Stomach (tissue), 9 donors: ENCODE data around the gene LRP11. TPM values are rescaled to one million over a fixed set of nuclear protein-coding genes. Genes with fewer than 3 reads are reported as not detected.

ENCODE experiments used
- DNase-seq, 2 donors: peaks; one replicate each; pipeline versions ENCODE4 v3.0.0 to v3.0.0-alpha.2; 2013 to 2019
- H3K27ac ChIP-seq, 5 donors: fragments of 200-600 bp in 4 of 5; sonication (generic) in 4 of 5; one replicate each; pipeline ENCODE4 v1.5.1; 2013 to 2019; ENCODE audit warnings: mild to moderate bottlenecking in 1 of 5, moderate library complexity in 1 of 5
- H3K27me3 ChIP-seq, 3 donors: fragments of 200-600 bp; sonication (generic); one replicate each; pipeline ENCODE4 v1.5.1; 2017 to 2019; ENCODE audit warnings: mixed run types in 1 of 3
- H3K36me3 ChIP-seq, 4 donors: fragments of 200-600 bp; sonication (generic); 1 replicate in 3 of 4; 2 replicates in 1 of 4; pipeline ENCODE4 v1.5.1; 2016 to 2019
- H3K4me1 ChIP-seq, 4 donors: fragments of 200-600 bp; sonication (generic); one replicate each; pipeline ENCODE4 v1.5.1; 2016 to 2019
- H3K4me3 ChIP-seq, 4 donors: fragments of 200-600 bp; sonication (generic) in 3 of 4; one replicate each; pipeline ENCODE4 v1.5.1; 2016 to 2019; ENCODE audit warnings: mild to moderate bottlenecking in 1 of 4
- H3K9me3 ChIP-seq, 4 donors: fragments of 200-600 bp; sonication (generic); one replicate each; pipeline ENCODE4 v1.5.1; 2016 to 2019
- EP300 ChIP-seq: sonication (generic); formaldehyde crosslinking; IDR thresholded peaks from one replicate; pipeline ENCODE4 v1.6.1; 2017; ENCODE audit warnings: antibody characterized with exemption
- POLR2A ChIP-seq, 4 donors: fragments of 450-650 bp; IDR thresholded peaks; one replicate each; pipeline ENCODE4 v1.6.1; 2016; ENCODE audit warnings: antibody characterized with exemption in 4 of 4, control low read depth in 2 of 4, mild to moderate bottlenecking in 1 of 4, moderate library complexity in 1 of 4
- POLR2AphosphoS5 ChIP-seq, 3 donors: sonication (generic); formaldehyde crosslinking; IDR thresholded peaks; one replicate each; pipeline ENCODE4 v1.6.1; 2016; ENCODE audit warnings: antibody characterized with exemption in 3 of 3
- WGBS, 5 donors: extraction: QIAGEN DNeasy Blood & Tissue Kit in 3 of 5; methylation state at CpG; one replicate each; pipeline versions ENCODE4 v1.1.5 to v1.1.7; 2013 to 2018; 5-methylcytosine and 5-hydroxymethylcytosine counted together
- intact Hi-C: fragments of 100-400 bp; cut with DNase I; formaldehyde crosslinking; loops from one replicate; pipeline ENCODE4 v1.15.1; 2023; ENCODE audit warnings: low total_unique reads
- polyA plus RNA-seq, 3 donors: library from polyadenylated mRNA; stranded (reverse); fragments of 200-250 nt; gene quantifications; one replicate each; pipeline ENCODE4 v1.2.3, GENCODE V29; 2013
- total RNA-seq, 5 donors: library from RNA; depleted of rRNA; stranded (reverse); fragments of >200 nt; gene quantifications; one replicate each; pipeline versions ENCODE4 v1.1.0 to v1.2.3, GENCODE V29; 2014 to 2016
- TF ChIP-seq, protein P1 (sequence below), 7 experiments: fragments of 450-650 bp in 4 of 7; fragments of 200-600 bp in 3 of 7; sonication (generic) in 3 of 7; IDR thresholded peaks; one replicate each; pipeline ENCODE4 v1.5.1; 2016 to 2019; ENCODE audit warnings: antibody characterized with exemption in 7 of 7, control low read depth in 2 of 7, mild to moderate bottlenecking in 1 of 7
- donor health status: healthy with polysubstance abuse.
- donor health status: Bipolar disorder and iron deficiency.
- donor health status: healthy.

Gene LRP11
- total and polyA plus RNA-seq, 8 donors: 1.8 to 80.8 (median 12.8) TPM

DNA sequence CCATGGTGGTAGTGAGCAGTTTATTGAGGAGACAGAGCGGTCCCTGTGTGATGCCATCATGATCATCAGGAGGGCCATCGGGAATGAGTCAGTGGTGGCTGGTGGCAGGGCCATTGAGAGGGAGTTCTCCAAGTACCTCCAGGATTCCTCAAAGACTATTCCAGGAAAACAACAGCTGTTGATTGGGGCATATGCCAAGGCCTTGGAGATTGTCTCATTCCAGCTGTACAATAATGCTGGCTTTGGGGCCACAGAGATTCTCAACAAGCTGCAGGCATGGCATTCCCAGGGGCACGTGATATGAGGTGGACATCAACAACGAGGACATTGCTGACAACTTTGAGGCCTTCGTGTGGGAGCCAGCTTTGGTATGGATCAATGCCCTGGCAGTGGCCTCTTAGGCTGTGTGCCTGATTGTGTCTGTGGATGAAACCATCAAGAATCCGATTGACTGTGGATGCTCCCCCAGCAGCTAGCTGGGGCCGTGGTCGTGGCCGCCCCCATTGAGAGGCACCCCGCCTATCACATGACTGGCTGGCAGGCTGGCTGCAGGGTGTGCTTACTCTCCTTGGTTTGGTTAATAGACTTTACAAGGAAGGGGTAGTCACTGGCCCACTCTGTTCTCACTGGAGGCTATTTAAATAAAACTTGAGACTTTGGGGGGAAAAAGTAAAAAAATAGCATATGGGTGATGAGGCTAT, 17.1 kb upstream of the LRP11 start:
- H3K4me1 ChIP-seq: peaks cover 0 to 10% (median 4%) of the 10 kb centered on the region in 4 donors
- H3K27me3 ChIP-seq: no peaks in the 10 kb centered on the region
- 83 to 88% (median 86%) methylated on average over 8 to 10 of the region's 10 CpGs for WGBS, 5 donors
- no peaks in the 10 kb centered on the region for H3K36me3 ChIP-seq
- H3K4me3 ChIP-seq: no peak overlapping the region
- H3K27ac ChIP-seq: no peak overlapping the region
- intact Hi-C loops: no loop called here
- no peaks in the 10 kb centered on the region for H3K9me3 ChIP-seq
- TF ChIP-seq POLR2AphosphoS5 (IDR thresholded peaks at IDR 0.05): no peak
- TF ChIP-seq, protein P1, sequence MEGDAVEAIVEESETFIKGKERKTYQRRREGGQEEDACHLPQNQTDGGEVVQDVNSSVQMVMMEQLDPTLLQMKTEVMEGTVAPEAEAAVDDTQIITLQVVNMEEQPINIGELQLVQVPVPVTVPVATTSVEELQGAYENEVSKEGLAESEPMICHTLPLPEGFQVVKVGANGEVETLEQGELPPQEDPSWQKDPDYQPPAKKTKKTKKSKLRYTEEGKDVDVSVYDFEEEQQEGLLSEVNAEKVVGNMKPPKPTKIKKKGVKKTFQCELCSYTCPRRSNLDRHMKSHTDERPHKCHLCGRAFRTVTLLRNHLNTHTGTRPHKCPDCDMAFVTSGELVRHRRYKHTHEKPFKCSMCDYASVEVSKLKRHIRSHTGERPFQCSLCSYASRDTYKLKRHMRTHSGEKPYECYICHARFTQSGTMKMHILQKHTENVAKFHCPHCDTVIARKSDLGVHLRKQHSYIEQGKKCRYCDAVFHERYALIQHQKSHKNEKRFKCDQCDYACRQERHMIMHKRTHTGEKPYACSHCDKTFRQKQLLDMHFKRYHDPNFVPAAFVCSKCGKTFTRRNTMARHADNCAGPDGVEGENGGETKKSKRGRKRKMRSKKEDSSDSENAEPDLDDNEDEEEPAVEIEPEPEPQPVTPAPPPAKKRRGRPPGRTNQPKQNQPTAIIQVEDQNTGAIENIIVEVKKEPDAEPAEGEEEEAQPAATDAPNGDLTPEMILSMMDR (IDR thresholded peaks at IDR 0.05): no peak
- TF ChIP-seq EP300: no peak
- no peak for TF ChIP-seq POLR2A (IDR thresholded peaks at IDR 0.05)
- no peak for DNase-seq

DNA sequence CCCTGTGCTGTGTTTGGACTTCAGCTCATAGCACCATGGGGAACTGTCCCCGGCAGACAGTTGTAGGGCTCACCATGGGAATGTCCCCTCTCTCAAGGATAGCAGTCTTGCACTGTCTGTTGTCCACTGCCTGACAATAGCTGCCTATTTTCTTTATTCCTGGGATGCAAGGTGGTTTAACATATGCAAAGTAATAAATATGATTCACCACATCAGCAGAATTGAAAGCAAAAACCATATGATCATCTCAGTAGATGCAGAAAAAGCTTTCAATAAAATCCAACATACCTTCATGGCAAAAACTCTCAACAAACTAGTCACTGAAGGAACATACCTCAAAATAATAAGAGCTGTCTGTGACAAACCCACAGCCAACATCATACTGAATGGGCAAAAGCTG, 13.5 kb upstream of the LRP11 start:
- H3K27ac ChIP-seq: no peak overlapping the region
- no peak overlapping the region for H3K4me3 ChIP-seq
- peaks cover 0 to 3% (median 0%) of the 10 kb centered on the region in 3 donors for H3K27me3 ChIP-seq
- 70 to 95% (median 87%) methylated on average over 1 of the region's 1 CpG for WGBS, 5 donors
- no peak for DNase-seq
- no peaks in the 10 kb centered on the region for H3K4me1 ChIP-seq
- TF ChIP-seq POLR2AphosphoS5 (IDR thresholded peaks at IDR 0.05) (no peak), POLR2A (IDR thresholded peaks at IDR 0.05) (no peak), EP300 (no peak)
- TF ChIP-seq, protein P1 (IDR thresholded peaks at IDR 0.05): no peak
- H3K9me3 ChIP-seq: no peaks in the 10 kb centered on the region
- intact Hi-C loops: no loop called here
- no peaks in the 10 kb centered on the region for H3K36me3 ChIP-seq

DNA sequence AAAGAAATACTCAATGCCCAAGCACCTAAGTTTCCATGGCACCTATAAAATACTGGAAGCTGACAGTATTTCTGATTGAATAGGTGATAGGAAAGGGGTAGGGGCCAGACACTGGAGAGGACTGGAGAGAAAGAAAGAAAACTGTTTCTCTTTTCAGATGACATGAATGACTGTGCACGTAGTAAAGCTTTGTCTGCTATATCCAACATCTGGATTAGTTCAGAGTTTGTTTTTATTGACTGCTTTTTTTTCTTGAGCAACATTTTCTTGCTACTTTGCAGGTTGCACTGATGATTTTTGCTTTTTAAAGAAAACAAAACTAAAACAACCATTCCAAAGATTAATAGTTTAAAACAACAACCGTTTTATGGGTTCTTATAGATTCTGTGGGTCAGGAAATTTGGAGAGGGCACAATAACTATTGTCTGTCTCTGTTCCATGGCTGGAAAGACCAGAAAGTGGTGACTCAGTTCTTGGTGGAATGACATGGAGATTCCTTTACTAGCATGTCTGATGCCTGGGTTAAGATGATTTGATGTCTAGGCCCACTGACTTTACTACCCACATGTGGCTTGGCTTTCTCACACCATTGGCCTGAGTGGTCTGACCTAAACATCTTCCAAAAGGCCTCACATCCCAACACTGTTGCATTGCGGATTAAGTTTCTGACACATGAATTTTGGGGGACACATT, 12.2 kb upstream of the LRP11 start:
- Histone ChIP-seq H3K27me3 (peaks cover 0 to 3% (median 0%) of the 10 kb centered on the region in 3 donors), H3K4me3 (no peak overlapping the region), H3K4me1 (no peaks in the 10 kb centered on the region), H3K9me3 (no peaks in the 10 kb centered on the region), H3K36me3 (no peaks in the 10 kb centered on the region), H3K27ac (no peak overlapping the region)
- WGBS, 5 donors: 75 to 85% (median 83%) methylated on average over 3 of the region's 3 CpGs
- intact Hi-C loops: no loop called here
- no peak for DNase-seq
- TF ChIP-seq, protein P1 (IDR thresholded peaks at IDR 0.05): no peak
- TF ChIP-seq POLR2A (IDR thresholded peaks at IDR 0.05) (no peak), POLR2AphosphoS5 (IDR thresholded peaks at IDR 0.05) (no peak), EP300 (no peak)

DNA sequence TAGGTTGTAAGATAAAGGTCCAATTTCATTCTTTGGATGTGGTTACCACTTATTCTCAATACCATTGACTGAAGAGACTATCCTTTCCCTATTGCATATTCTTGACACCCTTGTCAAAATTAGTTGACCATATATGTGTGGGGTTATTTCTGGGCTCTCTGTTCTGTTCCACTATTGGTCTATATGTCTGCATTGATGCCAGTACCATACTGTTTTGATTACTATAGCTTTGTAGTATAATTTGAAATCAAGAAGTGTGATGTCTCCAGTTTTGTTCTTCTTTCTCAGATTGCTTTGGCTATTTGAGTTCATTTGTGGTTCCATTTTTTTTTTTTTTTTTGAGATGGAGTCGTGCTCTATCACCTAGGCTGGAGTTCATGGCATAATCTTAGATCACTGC, 8.1 kb upstream of the LRP11 start:
- Histone ChIP-seq H3K27me3 (peaks cover 0 to 3% (median 0%) of the 10 kb centered on the region in 3 donors), H3K4me3 (no peak overlapping the region), H3K4me1 (no peaks in the 10 kb centered on the region), H3K9me3 (no peaks in the 10 kb centered on the region), H3K27ac (no peak overlapping the region), H3K36me3 (no peaks in the 10 kb centered on the region)
- intact Hi-C loops: no loop called here
- DNase-seq: no peak
- TF ChIP-seq POLR2A (IDR thresholded peaks at IDR 0.05) (no peak), POLR2AphosphoS5 (IDR thresholded peaks at IDR 0.05) (no peak), EP300 (no peak)
- TF ChIP-seq, protein P1 (IDR thresholded peaks at IDR 0.05): no peak
- 76 to 93% (median 78%) methylated on average over 1 of the region's 1 CpG for WGBS, 5 donors
